ENCODE results near the gene EMP1. TPM values are rescaled to one million over a fixed set of nuclear protein-coding genes. Genes with fewer than 3 reads are reported as not detected.

Gene EMP1
- total and polyA plus RNA-seq, 2 of the 13 experiments (the other 11 are each of a cell fraction or from before 2014, with no cell fraction given): 0.13 to 0.61 TPM

GRCh38 chr12:13197526-13198143 is 1.1 kb downstream of the EMP1 start:
- ATAC-seq: no peak
- no peaks in the 10 kb centered on the region for H3K9me3 ChIP-seq (ENCODE audit: low read length)
- no peaks in the 10 kb centered on the region for H3K36me3 ChIP-seq (replicated peaks in 1 of 2; ENCODE audit: control insufficient read depth in 1 of 2, insufficient read depth in 2 of 2, low read length in 2 of 2)
- no peak overlapping the region for H3K4me2 ChIP-seq (ENCODE audit: low read depth, low read length)
- in situ Hi-C loops (cut with HindIII; ENCODE audit: extremely low pct_ligation_motif_present, low pct_unique_long_range_greater_than_20kb): no loop called here
- ChIA-PET POLR2A (no interaction called here), CTCF (ENCODE audit: low intra/inter-chr PET ratio, low total read pairs) (no interaction called here)
- 35% methylated on average over 9 of the region's 9 CpGs for WGBS (ENCODE audit: low lambda C conversion rate)
- H2AFZ ChIP-seq (ENCODE audit: low read length): no peak overlapping the region
- no peak overlapping the region for H3K4me3 ChIP-seq (replicated peaks in 1 of 3; ENCODE audit: insufficient read depth in 1 of 3, low read depth in 2 of 3, low read length in 3 of 3)
- no peak for FAIRE-seq
- no peak for DNase-seq (ENCODE audit: low spot score)
- intact Hi-C loops (cut with micrococcal nuclease; ENCODE audit: unreplicated experiment): no loop called here
- H4K20me1 ChIP-seq (ENCODE audit: insufficient read depth, low read length): no peaks in the 10 kb centered on the region
- no peak overlapping the region for H3K9ac ChIP-seq (ENCODE audit: insufficient read depth, low read depth, low read length)
- no peaks in the 10 kb centered on the region for H3K79me2 ChIP-seq (ENCODE audit: insufficient read depth, low read length)
- H3K27ac ChIP-seq (ENCODE audit: extremely low read length, insufficient read depth, low read length): no peak overlapping the region
- H3K4me1 ChIP-seq (ENCODE audit: insufficient read depth, low read length): peaks cover 24% of the 10 kb centered on the region
- BruUV-seq (replicated peaks): no TSS peak
- TF ChIP-seq SAP130 (CRISPR knock-in tag; IDR thresholded peaks at IDR 0.05; ENCODE audit: low read depth): no peak
- no peak for TF ChIP-seq SMC3 (IDR thresholded peaks at IDR 0.05; ENCODE audit: low read length)
- peaks cover 2 to 40% of the 10 kb centered on the region in 2 experiments; a peak in 3 of 5 replicates for H3K27me3 ChIP-seq (ENCODE audit: control insufficient read depth in 1 of 2, insufficient read depth in 2 of 2, low read length in 2 of 2)

GRCh38 chr12:13198241-13198640 is 1.7 kb downstream of the EMP1 start:
- no peak for DNase-seq (ENCODE audit: low spot score)
- Histone ChIP-seq H2AFZ (ENCODE audit: low read length) (no peak overlapping the region), H3K9me3 (ENCODE audit: low read length) (no peaks in the 10 kb centered on the region), H3K4me1 (ENCODE audit: insufficient read depth, low read length) (peaks cover 18% of the 10 kb centered on the region), H3K27me3 (ENCODE audit: control insufficient read depth in 1 of 2, insufficient read depth in 2 of 2, low read length in 2 of 2) (peaks cover 3 to 46% of the 10 kb centered on the region in 2 experiments; a peak in 4 of 5 replicates), H3K27ac (ENCODE audit: extremely low read length, insufficient read depth, low read length) (no peak overlapping the region), H3K79me2 (ENCODE audit: insufficient read depth, low read length) (no peaks in the 10 kb centered on the region), H3K4me3 (replicated peaks in 1 of 3; ENCODE audit: insufficient read depth in 1 of 3, low read depth in 2 of 3, low read length in 3 of 3) (no peak overlapping the region), H3K4me2 (ENCODE audit: low read depth, low read length) (no peak overlapping the region), H3K36me3 (replicated peaks in 1 of 2; ENCODE audit: control insufficient read depth in 1 of 2, insufficient read depth in 2 of 2, low read length in 2 of 2) (no peaks in the 10 kb centered on the region), H3K9ac (ENCODE audit: insufficient read depth, low read depth, low read length) (no peak overlapping the region), H4K20me1 (ENCODE audit: insufficient read depth, low read length) (no peaks in the 10 kb centered on the region)
- no TSS peak for BruUV-seq (replicated peaks)
- ChIA-PET POLR2A (no interaction called here), CTCF (ENCODE audit: low intra/inter-chr PET ratio, low total read pairs) (no interaction called here)
- in situ Hi-C loops (cut with HindIII; ENCODE audit: extremely low pct_ligation_motif_present, low pct_unique_long_range_greater_than_20kb): no loop called here
- ATAC-seq: no peak
- intact Hi-C loops (cut with micrococcal nuclease; ENCODE audit: unreplicated experiment): no loop called here
- no peak for FAIRE-seq
- 37% methylated on average over 4 of the region's 4 CpGs for WGBS (ENCODE audit: low lambda C conversion rate)
- no peak for TF ChIP-seq HINFP (CRISPR knock-in tag; IDR thresholded peaks at IDR 0.05; ENCODE audit: low read depth)
- no peak for TF ChIP-seq DZIP1 (CRISPR knock-in tag; IDR thresholded peaks at IDR 0.05)
- TF ChIP-seq ZNF75D (CRISPR knock-in tag; IDR thresholded peaks at IDR 0.05; ENCODE audit: borderline replicate concordance): no peak
- no peak for TF ChIP-seq LRRFIP1 (CRISPR knock-in tag; conservative IDR thresholded peaks at IDR 0.05)
- TF ChIP-seq ZXDC (CRISPR knock-in tag; IDR thresholded peaks at IDR 0.05): no peak

Data from HepG2 (cell line).